HEK293T (cell line): Measurements from ENCODE around the gene CDHR5.

Experiments
- BHLHE40 ChIP-seq: fragments of 450-650 bp; IDR thresholded peaks from 2 replicates; pipeline ENCODE4 v1.6.1; 2016; ENCODE audit warnings: mild to moderate bottlenecking, moderate library complexity, borderline replicate concordance
- CTBP1 ChIP-seq: fragments of 450-650 bp; IDR thresholded peaks from 2 replicates; pipeline ENCODE4 v1.6.1; 2016; ENCODE audit warnings: borderline replicate concordance
- ELF4 ChIP-seq: fragments of 450-650 bp; IDR thresholded peaks from 2 replicates; pipeline ENCODE4 v1.6.1; 2017; ENCODE audit warnings: antibody characterized with exemption
- FOXA1 ChIP-seq: fragments of 450-650 bp; IDR thresholded peaks from 2 replicates; pipeline ENCODE4 v1.6.1; 2016; ENCODE audit warnings: mild to moderate bottlenecking
- FOXK2 ChIP-seq: fragments of 450-650 bp; IDR thresholded peaks from 2 replicates; pipeline ENCODE4 v1.6.1; 2016; ENCODE audit warnings: mild to moderate bottlenecking
- FOXM1 ChIP-seq: fragments of 450-650 bp; IDR thresholded peaks from 2 replicates; pipeline ENCODE4 v1.6.1; 2017; ENCODE audit warnings: mild to moderate bottlenecking, borderline replicate concordance
- HDGF ChIP-seq: fragments of 450-650 bp; IDR thresholded peaks from 2 replicates; pipeline ENCODE4 v1.6.1; 2017; ENCODE audit warnings: antibody characterized with exemption, borderline replicate concordance
- L3MBTL2 ChIP-seq: fragments of 450-650 bp; conservative IDR thresholded peaks from 2 replicates; pipeline ENCODE4 v1.6.1; 2016; ENCODE audit warnings: mild to moderate bottlenecking
- LEF1 ChIP-seq: fragments of 450-650 bp; IDR thresholded peaks from 2 replicates; pipeline ENCODE4 v1.6.1; 2017; ENCODE audit warnings: mild to moderate bottlenecking, borderline replicate concordance
- NFRKB ChIP-seq: fragments of 450-650 bp; IDR thresholded peaks from 2 replicates; pipeline ENCODE4 v1.6.1; 2016; ENCODE audit warnings: mild to moderate bottlenecking, moderate library complexity
- SP1 ChIP-seq: fragments of 450-650 bp; IDR thresholded peaks from 2 replicates; pipeline ENCODE4 v1.6.1; 2017
- SUZ12 ChIP-seq: fragments of 450-650 bp; IDR thresholded peaks from 2 replicates; pipeline ENCODE4 v1.6.1; 2016; ENCODE audit warnings: mild to moderate bottlenecking
- TARDBP ChIP-seq: fragments of 450-650 bp; IDR thresholded peaks from 2 replicates; pipeline ENCODE4 v1.6.1; 2016
- ZNF384 ChIP-seq: fragments of 450-650 bp; IDR thresholded peaks from 2 replicates; pipeline ENCODE4 v1.6.1; 2016

GRCh38 chr11:613369-613968, 11.3 kb downstream of the CDHR5 start:
- no peak for TF ChIP-seq BHLHE40
- no peak for TF ChIP-seq FOXM1
- no peak for TF ChIP-seq SUZ12
- TF ChIP-seq ZNF384 = no peak
- TF ChIP-seq SP1 = no peak
- no peak for TF ChIP-seq FOXA1
- no peak for TF ChIP-seq TARDBP
- no peak for TF ChIP-seq ELF4
- no peak for TF ChIP-seq FOXK2
- TF ChIP-seq LEF1 = no peak
- no peak for TF ChIP-seq L3MBTL2
- no peak for TF ChIP-seq NFRKB
- no peak for TF ChIP-seq CTBP1
- TF ChIP-seq HDGF = no peak
